ENCODE data around the gene SEMA7A.

The SEMA7A gene

DNA sequence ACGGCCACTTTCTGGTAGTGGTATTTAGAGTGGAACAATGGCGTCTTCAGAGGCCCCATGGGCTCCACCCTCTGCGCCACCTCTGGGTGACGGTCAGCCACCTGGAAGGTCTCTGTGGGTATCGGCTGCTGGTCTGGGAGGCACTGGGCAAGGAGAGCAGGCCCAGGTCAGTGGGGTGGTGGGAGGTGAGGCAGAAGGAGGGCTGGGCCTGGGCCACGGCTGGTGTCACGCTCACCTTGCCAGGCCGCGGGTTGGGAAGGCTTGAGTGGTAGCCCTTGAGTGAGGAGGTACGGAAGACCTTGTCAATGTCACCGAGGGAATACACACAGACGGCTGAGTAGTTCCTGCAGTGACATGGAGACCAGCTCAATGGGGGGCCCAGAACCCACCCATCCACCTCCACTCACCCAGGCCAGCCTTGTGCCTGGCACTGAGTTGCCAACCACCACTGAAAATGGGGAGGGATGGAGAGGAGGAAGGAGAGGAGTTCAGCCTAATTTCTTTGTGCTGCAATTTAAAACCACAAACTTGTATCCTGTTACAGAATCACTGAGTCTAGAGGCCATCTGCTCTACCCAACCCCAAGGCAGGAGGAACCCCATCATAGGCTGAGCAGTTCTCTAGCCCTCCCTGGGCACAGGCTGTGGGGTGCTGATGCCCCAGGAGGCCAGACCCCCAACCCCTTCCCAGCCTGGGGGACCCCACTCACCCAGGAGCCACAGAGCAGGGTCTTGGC is 19.0 kb downstream of the SEMA7A start:
- no peak for DNase-seq

DNA sequence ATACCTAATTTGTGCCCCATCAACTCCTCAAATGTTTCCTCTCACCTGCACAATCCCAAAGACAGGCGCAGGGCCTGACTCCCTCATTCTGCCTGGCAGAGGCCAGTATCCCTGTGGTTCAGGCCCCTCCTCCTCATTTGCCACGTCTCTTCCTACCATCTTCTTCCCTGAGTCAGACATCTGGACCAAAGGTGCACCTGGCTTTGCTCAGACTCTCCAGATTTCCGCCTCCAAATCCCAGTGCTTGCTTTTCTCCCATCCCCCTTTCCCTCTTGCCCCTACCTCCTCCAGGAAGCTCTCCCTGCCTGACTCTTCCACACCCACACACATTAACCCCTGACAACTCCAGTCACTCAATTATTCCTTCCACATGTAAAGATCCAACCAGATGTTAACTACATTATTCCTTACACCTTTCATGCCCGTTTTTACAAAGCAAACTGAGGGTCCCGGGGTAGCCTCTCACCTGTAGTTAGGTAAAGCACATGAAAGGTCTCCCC is 19.6 kb downstream of the SEMA7A start:
- DNase-seq = no peak

DNA sequence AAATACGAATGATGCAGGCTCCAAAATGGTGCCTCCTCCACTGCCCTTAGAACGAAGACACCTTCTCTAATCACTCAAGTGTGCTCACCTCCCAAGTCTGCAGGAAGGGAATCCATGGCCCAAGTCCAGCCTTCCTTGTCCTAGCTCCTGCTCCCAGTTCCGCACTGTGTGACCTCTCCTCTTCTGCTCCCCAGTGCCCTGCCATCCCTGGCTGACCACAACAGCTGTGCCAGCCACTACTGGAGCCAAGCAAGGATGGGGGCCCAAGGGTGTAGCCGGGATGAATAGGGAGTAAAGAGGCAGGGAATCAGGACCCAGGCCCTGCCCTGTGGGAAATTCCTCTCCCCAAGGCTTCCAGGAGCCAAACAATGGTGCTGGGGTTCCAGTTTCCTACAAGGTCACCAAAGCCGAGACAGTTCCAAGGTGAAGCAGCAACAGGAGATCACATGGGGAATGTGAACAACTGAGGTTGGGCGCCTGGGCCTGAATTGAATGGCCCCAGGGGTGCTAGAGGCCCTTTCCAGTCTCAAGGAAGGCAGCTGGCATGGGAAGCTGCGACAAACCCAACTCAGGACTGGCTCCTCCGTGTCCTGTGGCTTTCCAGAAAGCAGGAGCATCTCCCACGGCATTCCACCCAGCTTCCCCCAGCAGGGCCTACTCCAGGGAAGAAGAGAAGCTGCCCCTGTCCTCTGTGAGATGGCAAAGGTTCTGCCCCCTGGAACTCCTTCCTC is 20.2 kb downstream of the SEMA7A start:
- no peak for DNase-seq

DNA sequence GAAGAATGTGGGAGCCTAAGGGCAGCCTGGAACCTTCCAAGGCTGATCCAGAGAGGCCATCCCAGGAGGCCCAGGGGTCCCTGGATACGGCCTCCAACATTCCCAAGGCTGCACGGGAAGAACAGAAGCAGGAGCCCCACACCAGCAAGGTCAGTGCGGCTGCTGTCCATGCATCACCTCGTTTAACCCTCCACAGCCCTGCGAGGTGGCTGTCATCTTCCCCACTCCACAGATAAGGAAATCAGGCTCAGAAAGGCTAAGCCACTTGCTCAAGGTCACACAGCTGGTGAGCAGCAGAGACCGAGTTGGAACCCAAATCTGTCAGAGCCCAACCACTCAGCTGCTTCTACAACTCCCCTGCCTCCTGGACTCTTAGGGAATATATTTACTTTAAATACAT is 21.6 kb downstream of the SEMA7A start:
- no peak for DNase-seq

DNA sequence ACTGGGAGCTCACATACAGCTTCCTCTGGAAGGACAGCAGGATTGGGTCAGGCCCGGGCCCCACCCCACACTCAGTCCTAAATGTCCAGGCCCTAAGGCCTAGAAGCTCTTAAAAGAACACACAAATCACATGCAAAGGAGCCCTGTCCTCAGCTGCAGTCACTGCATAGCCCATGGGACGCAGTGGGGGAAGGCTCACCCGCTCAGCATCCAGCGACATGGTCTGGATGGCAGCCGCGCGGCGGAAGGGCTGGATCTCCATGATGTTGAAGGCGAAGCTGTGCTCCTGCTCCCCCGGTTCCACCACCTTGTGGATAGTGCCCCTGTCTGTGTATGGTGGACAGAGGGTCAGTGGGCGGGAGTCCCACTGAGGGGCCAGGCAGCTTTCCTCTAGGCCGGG is 22.1 kb downstream of the SEMA7A start:
- DNase-seq = no peak

DNA sequence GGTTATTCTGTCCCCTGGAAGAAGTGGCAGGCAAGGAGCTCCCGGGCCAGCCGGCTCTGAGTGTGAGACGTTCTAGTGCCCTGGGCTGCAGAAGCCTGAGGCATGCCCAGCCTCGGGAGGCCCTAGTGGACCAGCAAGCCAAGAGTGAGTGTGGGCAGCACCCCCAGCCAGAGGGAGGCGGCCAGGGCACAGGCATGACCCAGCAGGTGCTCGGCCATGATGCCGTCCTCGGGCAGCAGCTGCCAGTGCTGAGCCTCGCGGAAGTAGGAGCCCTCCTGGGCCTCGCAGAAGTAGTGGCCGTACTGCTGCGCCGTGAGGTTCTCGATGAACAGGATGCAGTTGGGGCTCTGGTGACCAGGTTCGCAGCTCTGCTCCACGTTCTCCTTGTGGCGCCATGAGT is 23.3 kb downstream of the SEMA7A start:
- no peak for DNase-seq

DNA sequence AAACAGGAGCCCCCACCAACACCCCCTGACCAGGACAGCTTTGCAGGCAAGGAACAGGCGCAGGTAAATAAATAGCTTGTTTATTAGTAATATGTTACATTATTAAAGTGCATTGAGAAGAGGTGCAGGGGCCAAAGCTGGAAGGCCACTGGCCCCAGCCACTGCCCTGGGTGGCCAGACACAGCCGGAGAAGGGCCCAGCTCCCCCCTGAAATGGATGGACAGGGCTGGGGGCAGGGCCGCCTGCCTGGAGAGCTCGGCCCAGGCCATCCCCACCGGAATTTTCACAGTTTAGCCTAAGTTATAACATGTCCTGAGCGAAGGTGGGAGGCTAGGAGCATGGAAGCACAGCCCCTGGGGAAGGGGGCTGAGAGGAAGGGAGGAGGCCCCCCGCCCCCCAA is 24.5 kb downstream of the SEMA7A start:
- DNase-seq = no peak

DNA sequence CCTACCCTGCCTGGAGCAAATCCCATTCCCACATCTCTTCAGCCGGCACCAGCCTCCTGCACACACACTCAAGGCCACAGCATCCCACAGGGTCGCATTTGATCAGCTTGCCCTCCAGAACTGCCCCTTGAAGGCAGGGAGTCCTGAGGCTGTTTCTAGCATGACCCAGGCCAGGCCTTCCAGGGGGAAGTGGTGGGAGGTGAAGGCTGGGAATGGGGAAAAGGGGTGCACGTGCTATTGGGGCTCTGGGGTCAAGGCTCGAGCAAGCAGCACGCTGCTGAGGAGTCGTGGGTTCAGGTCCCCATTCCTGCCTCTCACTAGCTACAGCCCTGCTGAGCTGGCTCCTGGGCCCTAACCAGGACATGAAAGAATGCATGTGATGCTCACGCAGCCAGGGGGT is 24.9 kb downstream of the SEMA7A start:
- DNase-seq = no peak

DNA sequence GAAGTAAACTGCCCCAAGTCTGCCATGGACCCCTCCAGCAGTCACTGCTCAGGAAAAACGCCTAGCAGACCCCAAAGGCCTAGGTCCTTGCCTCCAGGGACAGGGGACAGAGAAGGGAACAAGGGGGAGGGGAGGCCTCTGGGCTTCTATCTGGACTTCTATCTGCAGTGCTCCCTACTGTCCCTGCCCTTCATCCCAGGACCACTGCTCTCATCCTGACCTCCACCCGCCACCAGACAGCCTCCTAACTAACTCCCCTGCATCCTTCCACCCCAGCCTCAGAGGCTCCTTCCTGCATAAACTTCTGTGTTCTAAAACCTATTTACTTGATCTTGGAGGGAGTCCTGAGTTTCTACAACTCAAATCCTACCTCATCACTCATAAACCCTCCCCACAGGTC is 25.4 kb downstream of the SEMA7A start:
- DNase-seq = no peak

DNA sequence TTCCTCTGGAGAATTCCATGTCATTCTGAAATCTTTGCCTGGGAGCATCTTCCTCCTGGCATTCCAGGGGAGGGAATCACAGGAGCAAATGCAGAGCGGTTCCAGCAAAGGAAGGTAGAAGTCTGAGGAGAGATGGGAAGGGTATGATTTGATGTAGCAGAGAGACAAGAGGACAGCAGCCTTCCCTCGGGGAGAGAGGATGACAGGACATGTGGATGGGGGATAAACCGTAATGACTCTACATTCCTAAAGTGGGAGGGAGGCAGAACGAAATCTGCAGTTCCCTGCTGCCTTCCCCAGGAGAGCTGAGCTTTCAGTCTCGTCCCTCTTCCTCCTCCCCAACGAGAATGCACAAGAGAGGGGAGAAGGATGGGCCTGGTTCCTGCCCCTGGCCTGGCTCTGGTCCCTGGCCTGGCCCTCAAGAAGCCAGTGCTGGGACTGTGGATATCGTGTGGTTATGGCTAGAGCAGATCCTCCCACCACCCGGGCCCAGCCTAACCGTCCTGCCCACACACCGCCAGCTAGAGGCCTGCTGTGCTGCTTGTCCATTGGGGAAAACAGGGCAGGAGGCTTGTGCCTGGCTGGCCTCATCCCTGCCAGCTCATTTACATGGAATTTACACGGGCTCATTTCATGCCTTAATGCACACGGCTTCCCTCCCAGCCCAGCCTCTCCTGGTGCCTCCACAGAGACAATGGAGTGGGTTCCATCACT is 26.6 kb downstream of the SEMA7A start:
- DNase-seq = no peak

DNA sequence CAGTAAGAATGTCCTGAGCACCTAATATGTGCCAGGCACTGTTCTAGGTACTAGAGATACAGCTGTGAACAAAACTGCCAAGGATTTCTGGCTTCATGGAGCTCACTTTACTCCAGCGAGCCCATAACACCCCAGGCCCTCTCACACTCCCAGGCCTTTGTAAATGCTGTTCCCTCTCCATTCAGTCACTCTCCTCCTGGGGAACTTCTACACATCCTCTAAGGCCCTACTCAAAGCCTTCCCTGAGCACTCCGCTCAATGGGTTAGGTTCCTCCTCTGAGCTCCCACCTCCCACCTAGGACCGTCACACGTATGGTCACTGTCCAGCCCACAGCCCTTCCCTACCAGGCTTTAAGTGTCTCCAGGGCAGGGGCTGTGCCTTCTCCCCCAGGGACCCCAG is 27.2 kb downstream of the SEMA7A start:
- no peak for DNase-seq

DNA sequence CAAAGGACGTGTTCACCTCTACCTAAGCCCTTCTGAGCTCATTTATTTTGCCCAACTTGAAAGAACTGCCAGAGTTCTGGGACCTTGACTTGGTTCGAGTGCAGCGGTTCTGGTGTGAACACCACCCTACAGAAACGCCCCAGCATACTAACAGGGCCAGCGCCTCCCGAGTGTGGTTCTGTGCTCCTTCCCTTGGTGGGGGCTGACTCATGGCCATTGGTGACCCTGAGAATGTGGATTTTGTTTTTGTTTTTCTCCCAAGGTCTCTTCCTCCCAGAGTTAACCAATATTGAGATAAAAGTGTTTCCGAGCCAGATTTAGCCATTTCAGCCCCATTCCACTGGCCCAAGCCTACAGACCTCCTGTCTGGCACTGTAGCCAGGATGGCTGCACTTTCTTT is 27.9 kb downstream of the SEMA7A start:
- no peak for DNase-seq

DNA sequence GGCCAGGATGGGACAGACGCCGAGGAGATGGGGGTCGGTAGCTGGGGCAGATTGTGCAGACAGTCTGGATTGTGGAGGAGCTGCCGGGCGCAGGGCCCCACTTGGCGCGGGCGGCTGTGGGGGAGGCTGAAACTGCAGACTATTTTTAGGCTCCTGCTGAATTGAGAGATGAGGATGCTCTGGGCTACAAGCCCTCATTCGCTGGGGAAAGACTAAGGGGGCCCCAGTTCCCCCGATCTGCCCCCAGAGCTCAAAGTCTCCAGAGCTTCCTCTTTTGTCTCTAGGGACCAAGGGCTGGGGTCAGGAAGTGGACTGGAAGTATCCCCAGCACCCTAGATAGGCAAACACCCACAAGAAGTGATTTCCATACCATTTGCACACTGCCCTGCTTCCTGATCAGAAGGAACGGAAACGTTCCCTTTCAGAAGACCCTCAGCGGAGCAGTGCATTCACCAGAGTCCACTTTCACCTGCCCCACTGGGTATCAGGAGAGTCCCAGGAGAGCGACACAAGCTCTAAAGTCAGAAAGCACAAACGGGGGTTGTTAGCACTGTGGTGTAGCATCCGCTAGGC is 29.7 kb downstream of the SEMA7A start:
- DNase-seq = no peak

DNA sequence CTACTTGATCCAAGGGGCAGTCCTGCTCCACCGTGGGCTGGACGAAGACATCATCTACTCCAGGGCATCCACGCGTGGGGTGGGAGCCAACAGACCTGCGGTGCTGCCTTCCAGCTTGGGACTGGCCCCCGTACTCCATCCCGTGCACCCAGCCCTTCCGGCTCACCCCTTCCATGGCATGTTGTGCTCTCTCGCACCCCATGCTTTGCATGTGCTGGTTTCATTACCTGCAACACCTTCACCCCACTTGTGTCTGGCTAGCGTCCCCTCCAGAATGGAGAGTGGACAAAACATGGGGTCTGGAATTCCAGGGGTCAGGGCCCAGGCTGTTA is 30.2 kb downstream of the SEMA7A start:
- DNase-seq = no peak

DNA sequence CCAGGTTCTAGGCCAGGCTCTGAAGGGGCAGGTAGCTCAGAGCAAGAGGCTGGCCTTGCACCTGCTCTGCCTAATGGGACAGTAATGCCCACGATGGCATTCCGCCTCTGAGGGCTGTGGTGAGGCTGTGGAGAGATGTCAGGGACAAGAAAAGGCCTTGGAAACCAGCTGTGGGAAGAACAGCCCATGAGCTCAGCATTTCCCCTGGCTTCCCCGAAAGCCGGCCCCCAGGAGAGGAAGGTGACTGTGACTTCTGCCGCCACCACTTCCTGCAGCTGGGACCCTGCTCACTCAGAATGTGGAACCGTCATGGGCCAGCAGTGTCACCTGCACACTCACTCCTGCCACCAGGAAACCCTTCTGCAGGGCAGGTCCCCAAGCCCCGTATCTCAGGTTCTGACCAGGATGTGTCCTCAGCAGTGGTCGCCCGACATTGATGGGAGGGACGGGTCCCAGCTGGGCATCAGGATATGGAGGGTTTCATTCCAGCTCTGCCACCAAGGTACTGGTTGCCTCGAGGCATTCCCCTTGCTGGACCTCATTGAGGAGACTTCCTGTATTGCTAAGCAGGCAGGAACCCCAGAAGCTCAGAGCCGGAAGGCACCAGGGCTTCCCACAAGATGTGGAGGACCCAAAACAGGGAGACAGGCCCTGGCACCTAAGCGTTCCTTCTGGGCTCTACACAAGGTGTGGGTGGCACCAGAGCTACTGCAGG is 30.7 kb downstream of the SEMA7A start:
- DNase-seq = no peak

DNA sequence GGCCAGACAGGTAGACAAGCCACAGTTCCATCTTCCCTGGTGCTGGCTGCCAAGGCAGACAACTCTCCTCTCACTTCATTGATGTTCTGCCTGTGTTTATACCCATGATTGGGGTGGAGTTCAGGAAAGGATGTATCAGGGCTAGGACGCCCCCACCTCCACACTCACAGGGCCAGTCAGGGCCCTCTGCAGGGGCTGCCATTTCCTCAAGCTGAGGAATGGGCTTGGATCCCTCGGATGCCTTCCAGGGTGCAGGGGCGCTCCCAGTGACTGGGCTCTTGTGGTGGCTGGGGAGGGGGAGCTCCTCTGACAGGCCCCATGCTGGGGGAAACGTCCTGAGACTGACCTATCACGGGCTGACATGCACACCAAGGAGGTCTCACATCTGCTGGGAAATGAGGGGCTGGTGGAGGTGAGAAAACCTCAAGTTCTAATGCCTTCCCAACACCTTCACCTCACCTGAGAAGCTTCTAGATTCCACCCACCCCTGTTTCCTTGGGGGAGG is 31.4 kb downstream of the SEMA7A start:
- DNase-seq = no peak

DNA sequence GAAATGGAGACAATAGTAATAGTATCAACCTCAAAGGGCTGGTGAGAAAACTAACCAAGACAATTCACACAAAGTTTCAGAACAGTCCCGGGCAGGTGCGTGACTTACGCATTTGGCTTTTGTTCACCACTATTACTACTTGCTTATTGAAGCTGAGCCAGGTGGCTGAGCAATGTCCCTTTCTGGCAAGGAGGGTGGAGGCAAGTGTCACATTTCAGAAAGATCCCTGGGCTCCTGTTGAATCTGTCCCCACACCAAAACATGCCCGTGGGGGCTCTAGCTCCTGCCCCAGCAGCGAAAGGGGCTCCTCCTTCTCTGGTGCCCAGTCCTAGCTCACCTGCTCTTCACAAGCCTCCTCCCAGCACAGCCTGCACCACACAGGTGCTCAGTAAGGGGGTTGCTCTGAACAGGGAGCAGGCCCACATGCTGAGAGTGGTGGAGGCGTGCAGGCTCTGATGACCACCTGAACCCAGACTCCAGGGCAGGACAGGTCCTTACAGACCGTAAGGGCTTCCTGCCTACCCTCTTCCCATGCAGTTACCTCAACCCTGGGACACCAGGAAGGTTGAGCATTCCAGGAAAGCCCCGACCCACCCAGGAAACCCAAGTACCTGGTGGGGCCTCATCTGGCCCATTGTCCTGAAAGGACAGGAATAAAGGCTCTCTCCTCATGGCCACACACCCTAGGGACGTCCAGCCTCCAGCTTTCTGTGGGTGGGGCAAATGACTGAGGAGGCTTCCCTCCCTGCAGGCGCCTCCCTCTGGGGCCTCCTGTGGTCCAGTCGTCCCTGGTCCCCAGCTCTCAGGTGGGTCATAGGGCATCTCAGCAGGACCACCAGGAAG is 32.6 kb downstream of the SEMA7A start:
- no peak for DNase-seq

DNA sequence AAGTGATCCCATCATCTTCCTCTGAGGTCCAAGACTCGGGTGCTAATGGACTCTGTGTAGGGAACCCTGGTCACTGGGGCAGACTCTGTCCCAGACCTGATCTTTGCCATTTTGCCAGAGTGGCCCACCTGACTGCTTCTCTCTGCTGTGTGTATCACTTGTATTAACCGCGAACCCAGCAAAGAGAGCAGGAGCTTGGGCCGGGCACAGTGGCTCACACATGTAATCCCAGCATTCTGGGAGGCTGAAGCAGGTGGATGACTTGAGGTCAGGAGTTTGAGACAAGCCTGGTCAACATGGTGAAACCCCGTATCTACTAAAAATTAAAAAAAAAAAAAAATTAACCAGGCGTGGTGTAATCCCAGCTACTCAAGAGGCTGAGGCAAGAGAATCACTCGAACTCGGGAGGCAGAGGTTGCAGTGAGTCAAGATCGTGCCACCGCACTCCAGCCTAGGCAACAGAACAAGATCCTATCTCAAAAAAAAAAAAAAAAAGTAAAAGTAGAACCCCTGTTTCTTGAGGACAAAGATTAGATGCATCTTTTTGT is 33.4 kb downstream of the SEMA7A start:
- no peak for DNase-seq

DNA sequence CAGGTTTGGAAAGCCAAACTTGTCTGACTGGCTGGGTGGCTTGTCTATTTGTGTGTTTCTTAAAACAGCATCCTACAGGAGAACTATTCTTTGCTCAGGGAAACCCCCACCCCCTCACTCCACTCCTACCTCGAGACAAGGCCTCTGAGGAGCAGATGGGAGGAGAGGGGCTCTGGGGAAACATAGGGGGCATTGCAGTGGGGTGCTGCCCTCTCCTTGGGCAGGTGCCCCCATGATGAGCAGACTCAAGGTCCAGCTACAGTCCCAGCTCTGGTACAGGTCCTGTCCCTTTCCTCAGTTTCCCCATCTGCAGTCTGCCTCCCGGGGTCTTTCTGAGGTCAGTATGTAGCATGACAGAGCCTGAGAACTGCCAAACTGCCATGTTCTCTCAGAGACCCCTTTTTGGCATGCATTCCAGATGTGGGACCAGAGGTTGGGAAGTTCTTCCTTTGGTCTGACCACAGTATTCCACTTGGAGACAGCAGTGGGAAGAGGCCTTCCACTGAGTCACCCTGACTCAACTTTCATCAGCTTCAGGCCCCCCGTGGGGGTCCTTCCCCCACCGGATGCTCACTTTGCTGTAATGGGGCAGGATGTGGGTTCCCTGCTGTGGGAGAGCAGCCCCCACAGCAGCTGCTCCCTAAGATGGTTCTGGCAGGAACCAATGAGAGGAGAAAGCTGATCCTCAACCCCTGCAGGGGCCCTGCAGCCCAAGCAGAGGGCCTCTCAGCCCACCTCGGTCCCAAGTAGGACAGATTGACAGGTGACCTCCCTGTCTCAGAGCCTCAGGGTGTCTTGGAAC is 34.0 kb downstream of the SEMA7A start:
- no peak for DNase-seq

DNA sequence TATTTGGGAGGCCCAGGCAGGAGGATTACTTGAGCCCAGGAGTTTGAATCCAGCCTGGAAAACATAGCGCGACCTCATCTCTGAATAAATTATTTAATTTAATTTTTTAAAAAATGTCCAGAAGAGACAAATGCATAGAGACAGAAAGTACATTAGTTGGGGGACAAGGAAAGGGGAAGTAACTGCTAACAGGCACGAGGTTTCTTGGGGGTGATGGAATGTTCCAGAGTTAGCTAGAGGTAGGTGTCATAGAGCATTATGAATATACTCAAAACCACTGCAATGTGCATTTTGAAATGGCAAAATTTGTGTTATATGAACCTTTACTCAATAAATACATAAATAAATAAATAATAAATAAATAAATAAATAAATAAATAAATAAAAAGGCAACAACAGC is 34.7 kb downstream of the SEMA7A start:
- DNase-seq = no peak

DNA sequence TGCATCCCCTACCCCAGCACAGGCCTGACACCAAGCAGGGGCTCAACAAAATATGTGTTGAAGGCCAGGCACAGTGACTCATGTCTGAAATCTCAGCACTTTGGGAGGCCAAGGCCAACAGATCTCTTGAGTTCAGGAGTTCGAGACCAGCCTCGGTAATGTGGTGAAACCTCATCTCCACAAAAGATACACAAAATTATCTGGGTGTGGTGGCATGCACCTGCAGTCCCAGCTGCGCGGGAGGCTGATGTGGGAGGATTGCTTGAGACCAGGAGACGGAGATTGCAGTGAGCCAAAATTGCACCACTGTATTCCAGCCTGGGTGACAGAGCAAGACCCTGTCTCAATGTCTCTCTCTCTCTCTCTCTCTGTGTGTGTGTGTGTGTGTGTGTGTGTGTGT is 35.6 kb downstream of the SEMA7A start:
- no peak for DNase-seq

All from NCI-H1436 treated with DMSO at 0.1 percent for 48 hours (cell line).